ENCODE data around the gene ZNF500.
"Not testable (repeated sequence)": the region's sequence is repeated elsewhere in the genome, so short reads cannot be mapped to it uniquely, and the experiment has no call there.

ZNF500 gene

DNA sequence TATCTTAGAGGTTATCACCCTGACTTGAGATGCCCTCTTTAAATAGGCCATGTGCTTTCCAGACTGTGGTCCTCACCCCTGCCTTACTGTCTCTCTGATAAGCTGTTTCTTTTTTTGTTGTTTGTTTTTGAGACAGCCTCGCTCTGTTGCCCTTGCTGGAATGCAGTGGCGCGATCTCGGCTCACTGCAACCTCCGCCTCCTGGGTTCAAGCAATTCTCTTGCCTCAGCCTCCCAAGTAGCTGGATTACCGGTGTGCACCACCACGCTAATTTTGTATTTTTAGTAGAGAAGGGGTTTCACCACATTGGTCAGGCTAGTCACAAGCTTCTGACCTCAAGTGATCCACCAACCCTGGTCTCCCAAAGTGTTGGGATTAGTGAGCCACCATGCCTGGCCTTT, 21.9 kb upstream of the ZNF500 start:
- H3K4me3 ChIP-seq (ENCODE audit: low read depth, low read length), result no peak overlapping the region
- no peak for DNase-seq (ENCODE audit: low read depth)
- TF ChIP-seq, protein P1, sequence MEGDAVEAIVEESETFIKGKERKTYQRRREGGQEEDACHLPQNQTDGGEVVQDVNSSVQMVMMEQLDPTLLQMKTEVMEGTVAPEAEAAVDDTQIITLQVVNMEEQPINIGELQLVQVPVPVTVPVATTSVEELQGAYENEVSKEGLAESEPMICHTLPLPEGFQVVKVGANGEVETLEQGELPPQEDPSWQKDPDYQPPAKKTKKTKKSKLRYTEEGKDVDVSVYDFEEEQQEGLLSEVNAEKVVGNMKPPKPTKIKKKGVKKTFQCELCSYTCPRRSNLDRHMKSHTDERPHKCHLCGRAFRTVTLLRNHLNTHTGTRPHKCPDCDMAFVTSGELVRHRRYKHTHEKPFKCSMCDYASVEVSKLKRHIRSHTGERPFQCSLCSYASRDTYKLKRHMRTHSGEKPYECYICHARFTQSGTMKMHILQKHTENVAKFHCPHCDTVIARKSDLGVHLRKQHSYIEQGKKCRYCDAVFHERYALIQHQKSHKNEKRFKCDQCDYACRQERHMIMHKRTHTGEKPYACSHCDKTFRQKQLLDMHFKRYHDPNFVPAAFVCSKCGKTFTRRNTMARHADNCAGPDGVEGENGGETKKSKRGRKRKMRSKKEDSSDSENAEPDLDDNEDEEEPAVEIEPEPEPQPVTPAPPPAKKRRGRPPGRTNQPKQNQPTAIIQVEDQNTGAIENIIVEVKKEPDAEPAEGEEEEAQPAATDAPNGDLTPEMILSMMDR (IDR thresholded peaks at IDR 0.05; ENCODE audit: insufficient read depth, low read depth, low read length, missing control alignments), result no peak

DNA sequence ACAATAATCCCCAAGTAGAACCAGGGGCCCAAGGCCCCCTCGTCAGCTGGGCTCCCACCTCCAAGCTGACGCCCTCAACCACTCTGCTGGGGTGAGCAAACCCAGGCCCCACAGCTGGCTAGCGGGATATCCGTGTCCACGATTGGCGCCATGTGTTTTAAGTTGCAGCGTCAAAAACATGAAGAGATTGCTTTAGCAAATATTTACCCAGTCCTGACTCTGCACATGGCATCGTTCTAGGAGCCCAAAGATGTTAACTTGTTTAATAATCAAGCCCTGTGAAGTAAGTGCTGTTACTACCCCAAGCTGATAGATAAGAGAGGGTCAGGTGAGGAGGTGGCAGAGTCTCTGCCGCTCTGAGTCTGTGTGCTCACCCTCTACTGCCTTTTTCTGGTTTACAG, 21.5 kb upstream of the ZNF500 start:
- no peak for DNase-seq (ENCODE audit: low read depth)
- no peak overlapping the region for H3K4me3 ChIP-seq (ENCODE audit: low read depth, low read length)
- TF ChIP-seq, protein P1 (IDR thresholded peaks at IDR 0.05; ENCODE audit: insufficient read depth, low read depth, low read length, missing control alignments), result no peak

DNA sequence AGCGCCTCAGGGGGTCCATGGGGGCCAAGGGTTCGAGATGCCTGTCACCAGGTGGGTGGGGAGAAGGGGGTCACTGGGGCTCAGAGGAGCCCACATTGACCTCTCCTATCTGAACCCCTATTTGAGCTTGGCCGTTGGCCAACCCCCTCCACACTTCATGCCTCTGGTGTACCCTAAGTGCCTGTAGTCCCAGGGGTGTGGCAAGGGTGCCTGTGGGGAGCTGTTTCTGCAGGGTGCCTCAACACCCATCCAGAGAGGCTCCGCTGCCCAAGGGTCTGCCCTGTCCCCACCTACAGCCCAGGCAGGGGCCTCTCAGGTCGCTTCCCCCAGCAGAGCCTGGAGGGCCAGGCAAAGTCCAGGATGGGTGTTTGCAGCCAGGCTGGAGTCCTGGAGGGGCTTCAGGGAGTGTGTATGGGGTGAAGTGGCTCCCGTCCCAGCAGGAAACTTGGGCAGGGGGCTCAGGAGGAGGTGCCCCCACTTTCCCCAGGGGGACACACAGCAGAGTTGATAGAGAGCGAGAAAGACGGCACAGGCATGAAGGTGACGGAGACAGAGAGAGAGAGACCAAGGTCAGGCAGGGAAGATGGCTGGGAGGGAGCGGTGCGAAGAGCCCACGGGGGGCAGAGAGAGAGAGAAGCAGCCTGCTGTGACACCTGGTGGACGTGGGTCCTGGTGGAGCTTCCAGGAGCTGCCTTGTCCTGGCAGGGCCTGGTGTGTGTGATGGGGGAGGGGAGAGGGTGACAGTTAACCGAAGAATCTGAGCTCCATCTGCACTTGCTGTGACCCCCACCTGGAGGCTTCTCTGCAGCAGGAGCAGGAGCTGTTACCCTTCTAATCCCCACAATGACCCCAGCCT, 20.9 kb upstream of the ZNF500 start, which contains the start of gene SEPTIN12:
TSS of gene SEPTIN12 (minus strand) at position 719 of the 856 bp plus-strand sequence. CDS start at position 19, 700 bp downstream.
- TF ChIP-seq, protein P1 (IDR thresholded peaks at IDR 0.05; ENCODE audit: insufficient read depth, low read depth, low read length, missing control alignments), result no peak
- DNase-seq (ENCODE audit: low read depth), result no peak
- H3K4me3 ChIP-seq (ENCODE audit: low read depth, low read length), result no peak within 1 kb of the TSS

DNA sequence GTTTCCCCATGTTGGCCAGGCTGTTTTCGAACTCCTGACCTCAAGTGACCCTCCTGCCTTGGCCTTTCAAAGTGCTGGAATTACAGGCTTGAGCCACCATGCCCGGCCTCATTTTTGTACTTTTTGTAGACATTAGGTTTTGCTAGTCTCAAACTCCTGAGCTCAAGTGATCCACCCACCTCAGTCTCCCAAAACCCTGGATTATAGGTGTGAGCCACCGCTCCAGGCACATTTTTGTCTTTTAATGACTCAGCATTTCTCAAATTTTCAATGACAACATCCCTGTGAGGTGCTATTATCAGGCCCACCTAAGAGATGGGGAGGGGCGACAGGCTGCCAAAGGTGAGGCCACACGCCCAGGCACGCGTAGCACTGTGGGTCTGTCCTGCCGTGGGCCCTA, 20.1 kb upstream of the ZNF500 start:
- DNase-seq (ENCODE audit: low read depth), result no peak
- no peak overlapping the region for H3K4me3 ChIP-seq (ENCODE audit: low read depth, low read length)
- TF ChIP-seq, protein P1 (IDR thresholded peaks at IDR 0.05; ENCODE audit: insufficient read depth, low read depth, low read length, missing control alignments), result no peak

DNA sequence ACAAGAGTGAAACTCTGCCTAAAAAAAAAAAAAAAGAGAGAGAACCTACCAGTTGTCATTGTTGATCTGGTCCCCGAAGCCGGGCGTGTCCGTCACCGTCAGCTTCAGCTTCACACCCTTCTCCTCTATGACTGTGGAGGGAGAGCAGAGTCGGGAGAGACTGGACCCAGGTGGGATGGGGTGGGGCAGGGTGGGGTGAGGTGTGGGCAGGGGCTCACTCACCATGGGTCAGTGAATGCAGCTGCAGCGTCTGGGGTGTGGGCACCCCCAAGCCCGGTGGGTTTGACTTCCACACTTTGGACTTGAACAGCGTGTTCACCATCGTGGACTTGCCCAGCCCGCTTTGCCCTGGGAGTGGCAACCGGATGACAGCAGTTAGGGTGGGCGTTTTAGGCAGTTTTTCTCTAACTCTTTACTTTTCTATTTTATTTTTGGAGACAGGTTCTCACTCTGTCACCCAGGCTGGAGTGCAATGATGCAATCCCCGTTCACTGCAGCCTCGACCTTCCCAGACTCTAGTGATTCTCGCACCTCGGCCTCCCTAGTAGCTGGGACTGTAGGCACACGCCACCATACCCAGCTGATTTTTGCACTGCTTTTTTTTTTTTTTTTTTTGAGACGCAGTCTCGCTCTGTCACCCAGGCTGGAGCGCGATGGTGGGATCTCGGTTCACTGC, 18.9 kb upstream of the ZNF500 start:
- TF ChIP-seq, protein P1 (IDR thresholded peaks at IDR 0.05; ENCODE audit: insufficient read depth, low read depth, low read length, missing control alignments), result no peak
- H3K4me3 ChIP-seq (ENCODE audit: low read depth, low read length), result no peak overlapping the region
- DNase-seq (ENCODE audit: low read depth), result no peak

DNA sequence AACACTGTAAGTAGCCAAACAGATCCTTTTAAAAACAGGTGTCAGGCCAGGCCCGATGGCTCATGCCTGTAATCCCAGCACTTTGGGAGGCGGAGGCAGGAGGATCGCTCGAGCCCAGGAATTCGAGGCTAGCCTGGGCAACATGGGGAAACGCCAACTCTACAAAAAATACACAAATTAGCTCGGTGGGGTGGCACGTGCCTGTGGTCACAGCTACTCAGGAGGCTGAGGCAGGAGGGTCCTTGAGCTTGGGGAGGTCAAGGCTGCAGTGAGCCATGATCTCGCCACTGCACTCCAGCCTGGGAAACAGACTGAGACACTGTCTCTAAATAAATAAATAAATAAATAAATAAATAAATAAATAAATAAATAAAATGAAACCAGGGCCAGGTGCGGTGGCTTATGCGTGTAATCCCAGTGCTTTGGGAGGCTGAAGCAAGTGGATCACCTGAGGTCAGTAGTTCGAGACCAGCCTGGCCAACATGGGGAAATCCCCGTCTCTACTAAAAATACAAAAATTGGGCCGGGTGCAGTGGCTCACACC, 17.6 kb upstream of the ZNF500 start:
- DNase-seq (ENCODE audit: low read depth); H3K4me3 ChIP-seq (ENCODE audit: low read depth, low read length): not testable (repeated sequence)

DNA sequence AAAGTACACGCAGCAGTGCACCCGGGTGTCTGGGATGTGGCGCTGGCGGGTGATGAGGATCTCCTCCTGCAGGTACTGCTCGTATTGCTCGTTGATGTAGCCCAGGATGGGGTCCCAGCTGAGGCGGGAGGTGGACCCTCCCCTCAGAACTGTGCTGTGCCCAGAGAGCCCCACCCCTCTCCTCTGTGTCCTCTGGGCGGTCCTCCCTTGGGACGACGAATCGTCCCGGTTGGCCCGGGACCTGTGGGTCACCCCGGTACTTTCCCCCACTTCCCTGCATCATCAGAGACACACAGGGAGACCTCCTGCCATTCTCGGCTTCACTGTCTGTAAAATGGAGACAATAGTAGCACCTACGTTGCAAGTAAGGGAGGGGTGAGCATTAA, 17.0 kb upstream of the ZNF500 start:
- no peak for DNase-seq (ENCODE audit: low read depth)
- TF ChIP-seq, protein P1 (IDR thresholded peaks at IDR 0.05; ENCODE audit: insufficient read depth, low read depth, low read length, missing control alignments), result no peak
- H3K4me3 ChIP-seq (ENCODE audit: low read depth, low read length), result no peak overlapping the region

Data from GM12865 (cell line).